ENCODE data around the gene NAXE. TPM values are rescaled to one million over a fixed set of nuclear protein-coding genes. Genes with fewer than 3 reads are reported as not detected.
"Not testable (repeated sequence)": the region's sequence is repeated elsewhere in the genome, so short reads cannot be mapped to it uniquely, and the experiment has no call there.

The NAXE gene
- total RNA-seq, 1 donor from 2014 or later = 44.5 TPM

DNA sequence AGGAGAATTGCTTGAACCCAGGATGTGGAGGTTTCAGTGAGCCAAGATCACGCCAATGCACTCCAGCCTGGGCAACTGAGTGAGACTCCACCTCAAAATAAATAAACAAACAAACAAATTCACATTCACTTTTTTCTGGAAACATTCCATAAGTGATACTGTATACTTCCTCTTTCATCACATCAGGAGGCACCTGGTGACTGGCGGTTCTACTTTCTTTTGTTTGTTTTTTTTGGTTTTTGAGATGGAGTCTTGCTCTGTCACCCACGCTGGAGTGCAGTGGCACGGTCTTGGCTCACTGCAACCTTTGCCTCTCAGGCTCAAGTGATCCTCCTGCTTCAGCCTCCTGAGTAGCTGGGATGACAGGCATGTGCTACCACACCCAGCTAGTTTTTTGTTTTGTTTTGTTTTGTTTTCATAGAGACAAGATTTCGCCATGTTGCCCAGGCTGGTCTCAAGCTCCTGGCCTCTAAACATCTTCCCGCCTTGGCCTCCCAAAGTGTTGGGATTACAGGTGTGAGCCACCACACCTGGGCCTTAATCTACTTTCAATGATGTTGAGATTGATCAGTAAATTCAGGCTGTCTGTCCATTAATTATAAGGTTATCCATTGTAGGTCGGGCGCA is 38.4 kb downstream of the NAXE start:
- peaks cover 1% of the 10 kb centered on the region for H3K9me3 Mint-ChIP-seq (ENCODE audit: unreplicated experiment)
- no peak for DNase-seq
- no peak overlapping the region for H3K4me3 Mint-ChIP-seq (ENCODE audit: unreplicated experiment)
- peaks cover 18% of the 10 kb centered on the region for H3K4me1 Mint-ChIP-seq (ENCODE audit: low read depth, unreplicated experiment)
- peaks cover 14% of the 10 kb centered on the region for H3K27me3 Mint-ChIP-seq (ENCODE audit: unreplicated experiment)
- H3K36me3 Mint-ChIP-seq (ENCODE audit: unreplicated experiment) = no peaks in the 10 kb centered on the region
- TF ChIP-seq CTCF (IDR thresholded peaks at IDR 0.05; ENCODE audit: partially characterized antibody, unreplicated experiment) = no peak
- H3K27ac Mint-ChIP-seq (ENCODE audit: unreplicated experiment) = no peak overlapping the region

- not testable (repeated sequence) for H3K36me3 Mint-ChIP-seq (ENCODE audit: unreplicated experiment); H3K4me3 Mint-ChIP-seq (ENCODE audit: unreplicated experiment); H3K27ac Mint-ChIP-seq (ENCODE audit: unreplicated experiment); H3K9me3 Mint-ChIP-seq (ENCODE audit: unreplicated experiment); H3K27me3 Mint-ChIP-seq (ENCODE audit: unreplicated experiment); DNase-seq
- H3K4me1 Mint-ChIP-seq (ENCODE audit: low read depth, unreplicated experiment) = peaks cover 20% of the 10 kb centered on the region
Observed at GRCh38 chr1:156631152-156631551, 39.6 kb downstream of the NAXE start.

DNA sequence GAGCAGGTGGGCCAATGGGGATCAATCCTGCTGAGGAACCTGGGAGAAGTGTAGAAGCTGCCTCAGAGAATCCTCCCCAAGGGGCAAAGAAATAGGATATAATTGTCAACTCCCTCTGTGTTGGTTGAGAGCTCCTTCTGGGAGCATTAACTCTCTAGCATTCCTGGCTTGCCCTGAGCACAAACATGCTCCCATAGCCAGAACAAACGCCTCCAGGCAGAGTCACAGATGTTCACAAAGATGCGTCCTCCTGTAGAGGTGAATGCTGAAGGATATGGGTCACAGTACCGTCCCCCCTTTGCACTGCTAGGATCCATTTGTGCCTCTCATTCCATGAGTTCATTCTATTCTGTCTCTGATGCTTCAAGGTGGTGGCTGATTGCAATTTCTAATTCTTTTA is 40.8 kb downstream of the NAXE start:
- Mint-ChIP-seq H3K36me3 (ENCODE audit: unreplicated experiment) (no peaks in the 10 kb centered on the region), H3K4me3 (ENCODE audit: unreplicated experiment) (no peak overlapping the region), H3K4me1 (ENCODE audit: low read depth, unreplicated experiment) (peaks cover 20% of the 10 kb centered on the region), H3K9me3 (ENCODE audit: unreplicated experiment) (peaks cover 4% of the 10 kb centered on the region), H3K27ac (ENCODE audit: unreplicated experiment) (no peak overlapping the region), H3K27me3 (ENCODE audit: unreplicated experiment) (peaks cover 6% of the 10 kb centered on the region)
- no peak for TF ChIP-seq CTCF (IDR thresholded peaks at IDR 0.05; ENCODE audit: partially characterized antibody, unreplicated experiment)
- no peak for DNase-seq

- peak overlapping the region; percentile 67 for H3K4me3 Mint-ChIP-seq (ENCODE audit: unreplicated experiment)
Observed at GRCh38 chr1:156638189-156638985, 46.8 kb downstream of the NAXE start.

GRCh38 chr1:156639601-156640101 is 48.1 kb downstream of the NAXE start:
- Mint-ChIP-seq H3K27ac (ENCODE audit: unreplicated experiment) (no peak overlapping the region), H3K9me3 (ENCODE audit: unreplicated experiment) (peaks cover 5% of the 10 kb centered on the region), H3K4me1 (ENCODE audit: low read depth, unreplicated experiment) (peaks cover 41% of the 10 kb centered on the region), H3K36me3 (ENCODE audit: unreplicated experiment) (no peaks in the 10 kb centered on the region), H3K27me3 (ENCODE audit: unreplicated experiment) (peaks cover 5% of the 10 kb centered on the region), H3K4me3 (ENCODE audit: unreplicated experiment) (peak overlapping the region; percentile 39)
- no peak for TF ChIP-seq CTCF (IDR thresholded peaks at IDR 0.05; ENCODE audit: partially characterized antibody, unreplicated experiment)
- no peak for DNase-seq

More at GRCh38 chr1:156638189-156638985, 46.8 kb downstream of the NAXE start:
- no peak for TF ChIP-seq CTCF (IDR thresholded peaks at IDR 0.05; ENCODE audit: partially characterized antibody, unreplicated experiment)
- Mint-ChIP-seq H3K27ac (ENCODE audit: unreplicated experiment) (no peak overlapping the region), H3K36me3 (ENCODE audit: unreplicated experiment) (no peaks in the 10 kb centered on the region), H3K27me3 (ENCODE audit: unreplicated experiment) (peaks cover 6% of the 10 kb centered on the region), H3K9me3 (ENCODE audit: unreplicated experiment) (peaks cover 2% of the 10 kb centered on the region), H3K4me1 (ENCODE audit: low read depth, unreplicated experiment) (peaks cover 40% of the 10 kb centered on the region)
- no peak for DNase-seq
